ENCODE data around the gene PKD2. TPM values are rescaled to one million over a fixed set of nuclear protein-coding genes. Genes with fewer than 3 reads are reported as not detected.

The PKD2 gene
- total RNA-seq, 1 experiment from 2014 or later, result 21.4 TPM

GRCh38 chr4:88005076-88005475 is 2.4 kb upstream of the PKD2 start:
- H3K36me3 Mint-ChIP-seq, result no peaks in the 10 kb centered on the region
- no peak overlapping the region for H3K27ac Mint-ChIP-seq
- no peak for DNase-seq (ENCODE audit: low spot score)
- TF ChIP-seq NFE2L1 (CRISPR knock-in tag; IDR thresholded peaks at IDR 0.05) (no peak), ZNF512 (CRISPR knock-in tag; IDR thresholded peaks at IDR 0.05; ENCODE audit: borderline replicate concordance) (no peak), ZNF396 (CRISPR knock-in tag; IDR thresholded peaks at IDR 0.05; ENCODE audit: borderline replicate concordance) (no peak), ELF4 (CRISPR knock-in tag; IDR thresholded peaks at IDR 0.05; ENCODE audit: low read depth) (no peak), ZBTB21 (CRISPR knock-in tag; IDR thresholded peaks at IDR 0.05; ENCODE audit: borderline replicate concordance) (no peak), E2F1 (CRISPR knock-in tag; IDR thresholded peaks at IDR 0.05) (no peak), NFATC4 (CRISPR knock-in tag; IDR thresholded peaks at IDR 0.05) (no peak), OVOL2 (CRISPR knock-in tag; IDR thresholded peaks at IDR 0.05; ENCODE audit: borderline replicate concordance) (no peak), MYBL2 (CRISPR knock-in tag; IDR thresholded peaks at IDR 0.05) (no peak), CTCF (IDR thresholded peaks at IDR 0.05) (no peak), TEAD4 (CRISPR knock-in tag; IDR thresholded peaks at IDR 0.05) (no peak)
- ATAC-seq, result no peak
- H3K4me1 Mint-ChIP-seq, result peaks cover 29% of the 10 kb centered on the region
- peaks cover 30% of the 10 kb centered on the region for H3K27me3 Mint-ChIP-seq (ENCODE audit: low read depth)
- H3K4me3 Mint-ChIP-seq, result no peak overlapping the region
- ChIA-PET CTCF (interaction anchor here (1.0 kb wide), 2 partner anchors 31 to 153 kb away, joined by 3 read pairs; no protein-coding TSS in a partner anchor), POLR2A (no interaction called here)
- peaks cover 6% of the 10 kb centered on the region; the same call in 1 of the 2 replicates for H3K9me3 Mint-ChIP-seq

- POLR2A ChIA-PET, result no interaction called here
- H3K4me1 Mint-ChIP-seq, result peaks cover 36% of the 10 kb centered on the region
- CTCF ChIA-PET, result interaction anchor here (1.0 kb wide), 1 partner anchor 153 kb away, joined by 3 read pairs; no protein-coding TSS in a partner anchor
- TF ChIP-seq STAT6 (CRISPR knock-in tag; conservative IDR thresholded peaks at IDR 0.05; ENCODE audit: low read depth) (no peak), ZNF138 (CRISPR knock-in tag; conservative IDR thresholded peaks at IDR 0.05) (no peak), TEAD1 (CRISPR knock-in tag; IDR thresholded peaks at IDR 0.05) (no peak), PRRX2 (CRISPR knock-in tag; IDR thresholded peaks at IDR 0.05) (no peak), SMAD4 (CRISPR knock-in tag; IDR thresholded peaks at IDR 0.05) (no peak), ZBTB21 (CRISPR knock-in tag; IDR thresholded peaks at IDR 0.05; ENCODE audit: borderline replicate concordance) (no peak)
- no peaks in the 10 kb centered on the region for H3K36me3 Mint-ChIP-seq
- H3K4me3 Mint-ChIP-seq, result no peak overlapping the region
- no peaks in the 10 kb centered on the region for H3K9me3 Mint-ChIP-seq
- H3K27ac Mint-ChIP-seq, result no peak overlapping the region
- no peak for ATAC-seq
- peaks cover 30% of the 10 kb centered on the region for H3K27me3 Mint-ChIP-seq (ENCODE audit: low read depth)
- DNase-seq (ENCODE audit: low spot score), result no peak
These were observed 1.5 kb upstream of the PKD2 start for GRCh38 chr4:88005946-88006345.

- TF ChIP-seq ZNF532 (CRISPR knock-in tag; IDR thresholded peaks at IDR 0.05; ENCODE audit: borderline replicate concordance), result no peak
- peak; percentile 18; the same call in 1 of the 2 replicates for TF ChIP-seq CREM (CRISPR knock-in tag; IDR thresholded peaks at IDR 0.05)
- ChIA-PET CTCF (no interaction called here), POLR2A (no interaction called here)
- H3K27ac Mint-ChIP-seq, result peak overlapping the region; percentile 58
- ATAC-seq, result peak; percentile 11
- H3K27me3 Mint-ChIP-seq (ENCODE audit: low read depth), result peaks cover 30% of the 10 kb centered on the region
- H3K9me3 Mint-ChIP-seq, result no peaks in the 10 kb centered on the region
- no peaks in the 10 kb centered on the region for H3K36me3 Mint-ChIP-seq
- peak overlapping the region; percentile 82 for H3K4me3 Mint-ChIP-seq
- DNase-seq (ENCODE audit: low spot score), result peak; percentile 26
- peaks cover 46% of the 10 kb centered on the region for H3K4me1 Mint-ChIP-seq
These were observed 505 bp upstream of the PKD2 start for GRCh38 chr4:88006956-88007303.
